Psoas muscle (tissue), 8 donors: ENCODE results near the gene FOXP1. TPM values are rescaled to one million over a fixed set of nuclear protein-coding genes. Genes with fewer than 3 reads are reported as not detected.

ENCODE experiments used
- ATAC-seq, 4 donors: fragments of 200-7000 bp; cut with Tn5 transposase; one replicate each; pipeline ENCODE4 v1.9.1; 2020; ENCODE audit warnings: moderate library complexity in 3 of 4, mild to moderate bottlenecking in 2 of 4
- DNase-seq, 2 donors: peaks; one replicate each; pipeline ENCODE4 v3.0.0-alpha.2; 2020
- H3K27ac ChIP-seq: fragments of 200-600 bp; one replicate; pipeline ENCODE4 v1.8.0; 2022
- H3K27me3 ChIP-seq, 3 donors: fragments of 200-600 bp in 1 of 3; one replicate each; pipeline versions ENCODE4 v1.6.1 to v1.8.0; 2013 to 2022; ENCODE audit warnings: low read length in 2 of 3, mild to moderate bottlenecking in 2 of 3, moderate library complexity in 1 of 3; ENCODE audit not compliant: insufficient read depth in 3 of 3
- H3K36me3 ChIP-seq, 2 donors: fragments of 200-600 bp in 1 of 2; one replicate each; pipeline versions ENCODE4 v1.6.1 to v1.8.0; 2013 to 2022; ENCODE audit warnings: low read depth in 1 of 2, mild to moderate bottlenecking in 1 of 2, moderate library complexity in 1 of 2; ENCODE audit not compliant: insufficient read depth in 1 of 2
- H3K4me1 ChIP-seq: fragments of 200-600 bp; one replicate; pipeline ENCODE4 v1.8.0; 2022
- H3K4me3 ChIP-seq: fragments of 200-600 bp; one replicate; pipeline ENCODE4 v1.8.0; 2022; ENCODE audit warnings: mild to moderate bottlenecking
- H3K9me3 ChIP-seq: fragments of 200-600 bp; one replicate; pipeline ENCODE4 v1.8.0; 2022
- WGBS, 3 donors: extraction: QIAGEN DNeasy Blood & Tissue Kit; methylation state at CpG; one replicate each; pipeline versions ENCODE4 v1.1.6 to v1.1.7; 2013; 5-methylcytosine and 5-hydroxymethylcytosine counted together
- intact Hi-C, 2 donors: fragments of 100-400 bp; cut with DNase I; formaldehyde crosslinking; loops; one replicate each; pipeline versions ENCODE4 v1.11.0 to v1.14.2; 2022
- polyA plus RNA-seq, 3 donors: library from polyadenylated mRNA; stranded (reverse); fragments of 200-250 nt; gene quantifications; one replicate each; pipeline ENCODE4 v1.2.3, GENCODE V29; 2013
- total RNA-seq, 4 donors: library from RNA; stranded (reverse); fragmentation: NEBNext Ultra II Directional in 2 of 4; extraction: Animal tissue kit (Norgen Biotek cat#: 25700) in 2 of 4; gene quantifications; one replicate each; pipeline versions ENCODE4 v1.2.1 to v1.2.4, GENCODE V29; 2021 to 2023
- TF ChIP-seq, protein P1 (sequence below): fragments of 200-600 bp; IDR thresholded peaks from one replicate; pipeline ENCODE4 v1.8.0; 2022; ENCODE audit warnings: antibody characterized with exemption
- donor health status: healthy with polysubstance abuse.
- donor health status: DM: no; HTN: no; CAD: no; lungs with moderate emphysema.
- donor health status: Bipolar disorder and iron deficiency.
- donor health status: healthy.
- donor health status: DM: yes; HTN: yes; CAD: no.
- donor health status: DM: no; HTN: no; CAD: no.
- donor health status: DM: no; HTN: no; CAD: no.
- donor health status: DM: yes; HTN: yes; CAD: no.

FOXP1 gene
- total and polyA plus RNA-seq, 7 donors = 2.6 to 26.4 (median 15.4) TPM

GRCh38 chr3:71442652-71443042 lies 140.9 kb downstream of the FOXP1 start:
- intact Hi-C loops = no loop called here
- H3K27me3 ChIP-seq = no peaks in the 10 kb centered on the region
- no peak overlapping the region for H3K4me3 ChIP-seq
- no peak for DNase-seq
- peaks cover 3% of the 10 kb centered on the region for H3K4me1 ChIP-seq
- no peaks in the 10 kb centered on the region for H3K36me3 ChIP-seq
- no peak for ATAC-seq
- 90 to 93% (median 90%) methylated on average over 5 of the region's 5 CpGs for WGBS, 3 donors
- H3K9me3 ChIP-seq = no peaks in the 10 kb centered on the region
- no peak overlapping the region for H3K27ac ChIP-seq
- TF ChIP-seq, protein P1, sequence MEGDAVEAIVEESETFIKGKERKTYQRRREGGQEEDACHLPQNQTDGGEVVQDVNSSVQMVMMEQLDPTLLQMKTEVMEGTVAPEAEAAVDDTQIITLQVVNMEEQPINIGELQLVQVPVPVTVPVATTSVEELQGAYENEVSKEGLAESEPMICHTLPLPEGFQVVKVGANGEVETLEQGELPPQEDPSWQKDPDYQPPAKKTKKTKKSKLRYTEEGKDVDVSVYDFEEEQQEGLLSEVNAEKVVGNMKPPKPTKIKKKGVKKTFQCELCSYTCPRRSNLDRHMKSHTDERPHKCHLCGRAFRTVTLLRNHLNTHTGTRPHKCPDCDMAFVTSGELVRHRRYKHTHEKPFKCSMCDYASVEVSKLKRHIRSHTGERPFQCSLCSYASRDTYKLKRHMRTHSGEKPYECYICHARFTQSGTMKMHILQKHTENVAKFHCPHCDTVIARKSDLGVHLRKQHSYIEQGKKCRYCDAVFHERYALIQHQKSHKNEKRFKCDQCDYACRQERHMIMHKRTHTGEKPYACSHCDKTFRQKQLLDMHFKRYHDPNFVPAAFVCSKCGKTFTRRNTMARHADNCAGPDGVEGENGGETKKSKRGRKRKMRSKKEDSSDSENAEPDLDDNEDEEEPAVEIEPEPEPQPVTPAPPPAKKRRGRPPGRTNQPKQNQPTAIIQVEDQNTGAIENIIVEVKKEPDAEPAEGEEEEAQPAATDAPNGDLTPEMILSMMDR = no peak

DNA sequence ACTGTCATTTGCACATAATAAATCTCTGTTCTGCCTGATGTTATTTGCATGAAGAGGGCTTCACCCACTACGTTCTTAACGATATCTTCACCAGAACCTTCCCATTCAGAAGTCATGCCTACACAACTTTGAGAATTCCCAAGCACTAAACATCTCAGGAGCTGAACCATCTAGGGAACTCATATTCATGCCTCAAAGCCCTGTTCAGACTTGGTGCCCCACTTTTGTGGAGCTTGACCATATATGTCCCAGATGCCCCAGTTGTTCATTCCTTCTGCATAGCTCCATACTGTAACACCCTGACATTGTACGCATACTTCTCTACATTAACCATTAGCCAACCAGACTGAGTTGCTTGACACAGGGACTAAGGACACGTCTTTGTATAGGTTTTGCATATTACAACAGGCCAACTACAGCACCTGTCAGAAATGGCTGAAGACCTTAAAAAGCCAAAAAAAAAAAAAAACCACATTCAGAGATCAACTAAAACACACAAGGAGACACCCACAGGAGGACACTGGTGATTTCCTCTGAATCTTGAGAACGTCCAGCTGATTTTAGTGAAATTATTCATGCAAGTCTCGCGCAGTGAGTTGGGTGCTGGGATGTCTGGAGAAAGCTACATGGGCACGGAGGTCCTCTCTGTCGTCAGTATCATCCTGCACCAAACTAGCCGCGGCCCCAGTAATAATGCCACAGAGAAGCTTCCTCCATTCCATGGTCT lies 141.4 kb downstream of the FOXP1 start:
- ATAC-seq (no peak), DNase-seq (no peak)
- peaks cover 0 to 4% of the 10 kb centered on the region in 2 donors for H3K36me3 ChIP-seq
- H3K9me3 ChIP-seq = no peaks in the 10 kb centered on the region
- intact Hi-C loops = no loop called here
- no peak overlapping the region for H3K27ac ChIP-seq
- TF ChIP-seq, protein P1 = no peak
- WGBS, 3 donors = 95 to 97% (median 95%) methylated on average over 11 of the region's 11 CpGs
- H3K27me3 ChIP-seq = no peaks in the 10 kb centered on the region
- no peak overlapping the region for H3K4me3 ChIP-seq
- no peaks in the 10 kb centered on the region for H3K4me1 ChIP-seq

DNA sequence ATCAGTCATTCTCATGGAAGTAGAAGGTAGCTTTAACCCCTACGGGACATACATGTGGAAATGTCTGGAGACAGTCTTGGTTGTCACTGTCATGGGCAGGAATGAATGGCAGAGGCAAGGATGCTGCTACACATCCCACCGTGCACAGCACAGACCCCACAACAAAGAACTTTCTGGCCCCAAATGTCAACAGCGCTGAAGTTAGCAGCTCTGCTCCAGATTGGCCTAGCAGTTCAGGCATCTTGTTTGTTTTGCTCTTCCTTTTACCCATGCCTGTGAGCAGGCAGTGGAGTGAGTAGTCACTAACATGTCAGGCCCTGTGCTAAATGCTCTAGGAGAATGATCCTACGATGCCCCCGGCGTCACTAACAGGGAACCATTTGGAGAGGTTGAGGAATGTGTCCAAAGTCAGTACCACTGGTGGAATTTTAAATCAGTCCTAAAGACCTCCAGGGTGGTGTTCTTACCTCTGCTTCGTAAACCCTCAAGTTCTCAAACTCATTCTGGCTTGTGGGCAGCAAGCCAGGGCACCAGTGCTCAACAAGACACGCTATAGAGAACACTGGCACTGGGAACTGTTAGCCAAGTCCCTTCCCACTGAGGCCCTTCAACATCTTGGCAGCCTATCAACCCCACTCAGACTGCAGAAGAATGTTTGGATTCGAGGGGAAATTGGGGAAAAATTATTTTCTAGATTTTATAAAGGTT lies 142.2 kb downstream of the FOXP1 start:
- H3K4me3 ChIP-seq = no peak overlapping the region
- H3K27me3 ChIP-seq = no peaks in the 10 kb centered on the region
- intact Hi-C loops = no loop called here
- 71 to 85% (median 77%) methylated on average over 9 of the region's 9 CpGs for WGBS, 3 donors
- no peak overlapping the region for H3K27ac ChIP-seq
- H3K36me3 ChIP-seq = peaks cover 0 to 4% of the 10 kb centered on the region in 2 donors
- DNase-seq = no peak
- TF ChIP-seq, protein P1 = no peak
- no peak for ATAC-seq
- H3K4me1 ChIP-seq = no peaks in the 10 kb centered on the region
- H3K9me3 ChIP-seq = no peaks in the 10 kb centered on the region

GRCh38 chr3:71438904-71439303 lies 144.6 kb downstream of the FOXP1 start:
- Histone ChIP-seq H3K4me1 (no peaks in the 10 kb centered on the region), H3K27ac (no peak overlapping the region), H3K4me3 (no peak overlapping the region), H3K9me3 (no peaks in the 10 kb centered on the region), H3K27me3 (no peaks in the 10 kb centered on the region), H3K36me3 (peaks cover 0 to 4% of the 10 kb centered on the region in 2 donors)
- no peak for DNase-seq
- TF ChIP-seq, protein P1 = no peak
- no peak for ATAC-seq
- WGBS, 3 donors = 89 to 94% (median 93%) methylated on average over 6 of the region's 6 CpGs
- intact Hi-C loops = no loop called here
